Activated CD4-positive, alpha-beta T cell treated with anti-CD3 and anti-CD28 coated beads, Interleukin-2, Interleukin-6, amounts not matched to agents 100 ng/mL and 50 ng/mL, durations not matched to agents 16 hours and 8 hours (primary cell): Measurements from ENCODE around the gene PRMT7.

Experiments used
- DNase-seq: peaks from one replicate; pipeline ENCODE4 v3.0.0-alpha.2; 2020

Gene PRMT7

GRCh38 chr16:68348639-68349445 is 38.0 kb downstream of the PRMT7 start:
- DNase-seq: no peak

GRCh38 chr16:68349838-68350410 is 39.1 kb downstream of the PRMT7 start:
- DNase-seq: no peak

GRCh38 chr16:68350813-68351350 is 40.1 kb downstream of the PRMT7 start:
- no peak for DNase-seq

- no peak for DNase-seq
These were observed 40.6 kb downstream of the PRMT7 start for GRCh38 chr16:68351463-68351862.

- DNase-seq: no peak
These were observed 41.2 kb downstream of the PRMT7 start for GRCh38 chr16:68351991-68352431.

GRCh38 chr16:68353366-68353765 is 42.5 kb downstream of the PRMT7 start:
- no peak for DNase-seq

GRCh38 chr16:68354816-68355215 is 44.0 kb downstream of the PRMT7 start:
- DNase-seq: no peak

GRCh38 chr16:68355447-68356248 is 44.8 kb downstream of the PRMT7 start:
- DNase-seq: no peak

- DNase-seq: peak; percentile 86
These were observed 45.6 kb downstream of the PRMT7 start for GRCh38 chr16:68356249-68356918.

- DNase-seq: no peak
These were observed 46.1 kb downstream of the PRMT7 start for GRCh38 chr16:68356919-68357286.

- no peak for DNase-seq
These were observed 46.7 kb downstream of the PRMT7 start for GRCh38 chr16:68357521-68357922.

- DNase-seq: no peak
These were observed 47.1 kb downstream of the PRMT7 start for GRCh38 chr16:68357923-68358322.

- no peak for DNase-seq
These were observed 48.1 kb downstream of the PRMT7 start for GRCh38 chr16:68358951-68359350.

- no peak for DNase-seq
These were observed 48.8 kb downstream of the PRMT7 start for GRCh38 chr16:68359398-68360191.

GRCh38 chr16:68360547-68360946 is 49.7 kb downstream of the PRMT7 start:
- no peak for DNase-seq

- DNase-seq: no peak
These were observed 50.1 kb downstream of the PRMT7 start for GRCh38 chr16:68360956-68361355.

- DNase-seq: no peak
These were observed 50.7 kb downstream of the PRMT7 start for GRCh38 chr16:68361485-68361884.

GRCh38 chr16:68362262-68362913 is 51.6 kb downstream of the PRMT7 start:
- no peak for DNase-seq

- no peak for DNase-seq
These were observed 52.3 kb downstream of the PRMT7 start for GRCh38 chr16:68362947-68363657.

GRCh38 chr16:68363658-68364521 is 53.1 kb downstream of the PRMT7 start:
- no peak for DNase-seq
